ENCODE measurements around the gene C2. TPM values are rescaled to one million over a fixed set of nuclear protein-coding genes. Genes with fewer than 3 reads are reported as not detected.

The C2 gene
- total RNA-seq, 4 donors from 2014 or later = 2.5 to 6.2 (median 4.4) TPM

GRCh38 chr6:31948306-31948705, 20.8 kb downstream of the C2 start:
- WGBS, 2 donors = 79 to 84% methylated on average over 5 of the region's 5 CpGs
- intact Hi-C loops (cut with DNase I) = no loop called here
- H3K9me3 ChIP-seq = no peaks in the 10 kb centered on the region
- TF ChIP-seq CTCF (IDR thresholded peaks at IDR 0.05) (no peak), POLR2A (IDR thresholded peaks at IDR 0.05) (no peak)
- no peaks in the 10 kb centered on the region for H3K27me3 ChIP-seq
- H3K27ac ChIP-seq = no peak overlapping the region
- no peak overlapping the region for H3K4me3 ChIP-seq (replicated peaks in 1 of 3)
- H3K36me3 ChIP-seq = peaks cover 13 to 20% of the 10 kb centered on the region in 2 donors
- H3K4me1 ChIP-seq = peaks cover 0 to 19% of the 10 kb centered on the region in 2 donors
- no peak for DNase-seq

- Histone ChIP-seq H3K4me1 (peaks cover 0 to 19% of the 10 kb centered on the region in 2 donors), H3K27ac (no peak overlapping the region), H3K27me3 (no peaks in the 10 kb centered on the region), H3K4me3 (replicated peaks in 1 of 3) (no peak overlapping the region), H3K36me3 (peaks cover 18 to 25% of the 10 kb centered on the region in 2 donors), H3K9me3 (no peaks in the 10 kb centered on the region)
- TF ChIP-seq CTCF (IDR thresholded peaks at IDR 0.05) = no peak
- TF ChIP-seq POLR2A (IDR thresholded peaks at IDR 0.05) = no peak
- DNase-seq = no peak
- 78 to 89% methylated on average over 6 of the region's 6 CpGs for WGBS, 2 donors
- intact Hi-C loops (cut with DNase I) = no loop called here
These were observed 21.4 kb downstream of the C2 start for GRCh38 chr6:31948753-31949413.

GRCh38 chr6:31949926-31950548, 22.5 kb downstream of the C2 start:
- WGBS, 2 donors = 88 to 93% methylated on average over 7 of the region's 7 CpGs
- intact Hi-C loops (cut with DNase I) = loop anchor here (5.0 kb wide), 1 partner anchor 53 kb away; the partner anchor contains the start of gene EHMT2
- H3K36me3 ChIP-seq = peaks cover 30 to 36% of the 10 kb centered on the region in 2 donors

GRCh38 chr6:31952140-31952805, 24.8 kb downstream of the C2 start:
- DNase-seq = peak; percentile 68 to 72
- H3K4me3 ChIP-seq (replicated peaks in 1 of 3) = no peak overlapping the region
- no peak for TF ChIP-seq POLR2A (IDR thresholded peaks at IDR 0.05)
- peak; percentile 43 to 66 (median 52) for TF ChIP-seq CTCF (IDR thresholded peaks at IDR 0.05)
- no peak overlapping the region for H3K27ac ChIP-seq
- no peaks in the 10 kb centered on the region for H3K9me3 ChIP-seq
- peaks cover 47 to 54% of the 10 kb centered on the region in 2 donors for H3K36me3 ChIP-seq
- no peaks in the 10 kb centered on the region for H3K4me1 ChIP-seq
- intact Hi-C loops (cut with DNase I) = loop anchor here (5.0 kb wide), 1 partner anchor 55 kb away; the partner anchor contains the start of gene EHMT2
- no peaks in the 10 kb centered on the region for H3K27me3 ChIP-seq
- 62 to 68% methylated on average over 5 of the region's 5 CpGs for WGBS, 2 donors

More at GRCh38 chr6:31949926-31950548, 22.5 kb downstream of the C2 start:
- peaks cover 0 to 15% of the 10 kb centered on the region in 2 donors for H3K4me1 ChIP-seq
- H3K27me3 ChIP-seq = no peaks in the 10 kb centered on the region
- H3K9me3 ChIP-seq = no peaks in the 10 kb centered on the region
- no peak overlapping the region for H3K27ac ChIP-seq
- TF ChIP-seq POLR2A (IDR thresholded peaks at IDR 0.05) (no peak), CTCF (IDR thresholded peaks at IDR 0.05) (no peak)
- H3K4me3 ChIP-seq (replicated peaks in 1 of 3) = no peak overlapping the region
- DNase-seq = no peak
